Erythroblast (primary cell): Measurements from ENCODE around the gene BCAP29.

Experiments
- GATA1 ChIP-seq: IDR thresholded peaks from 2 replicates; pipeline ENCODE4 v1.6.1; 2011; ENCODE audit warnings: low read depth, mild to moderate bottlenecking, control low read depth, low read length, moderate library complexity
- POLR2A ChIP-seq: IDR thresholded peaks from 2 replicates; pipeline ENCODE4 v1.6.1; 2011; ENCODE audit warnings: mild to moderate bottlenecking, low read length

- TF ChIP-seq POLR2A, result no peak
- no peak for TF ChIP-seq GATA1
Observed at GRCh38 chr7:107573537-107573936, 6.5 kb upstream of the BCAP29 start.
